HG03521 (cell line): ENCODE data around the gene VOPP1.
"Not testable (repeated sequence)": the region's sequence is repeated elsewhere in the genome, so short reads cannot be mapped to it uniquely, and the experiment has no call there.

ENCODE experiments used
- ATAC-seq: cut with Tn5 transposase; IDR thresholded peaks from one replicate; pipeline ENCODE4 v1.9.1; 2021; ENCODE audit warnings: mild to moderate bottlenecking, moderate library complexity; ENCODE audit not compliant: unreplicated experiment

Gene VOPP1

GRCh38 chr7:55471594-55471993 is 100.7 kb downstream of the VOPP1 start:
- not testable (repeated sequence) for ATAC-seq

GRCh38 chr7:55470261-55470660 is 102.0 kb downstream of the VOPP1 start:
- no peak for ATAC-seq

DNA sequence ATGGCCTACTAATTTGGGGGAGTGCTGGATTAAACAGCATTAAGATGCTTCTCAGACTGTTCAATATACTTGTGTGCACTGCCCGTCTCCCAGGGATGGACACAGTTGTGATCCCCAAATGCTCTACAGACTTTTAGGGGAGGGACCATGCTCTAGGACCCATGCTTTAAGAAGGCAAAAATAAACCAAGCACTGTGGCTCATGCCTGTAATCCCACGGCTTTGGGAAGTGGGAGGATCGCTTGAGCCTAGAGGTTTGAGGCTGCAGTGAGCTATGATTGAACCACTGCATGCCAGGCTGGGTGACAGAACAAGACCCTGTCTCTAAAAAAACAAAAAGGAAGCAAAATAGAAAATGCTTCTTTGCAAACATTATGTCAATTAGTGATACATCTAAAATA is 102.6 kb downstream of the VOPP1 start:
- no peak for ATAC-seq

GRCh38 chr7:55469271-55469681 is 103.0 kb downstream of the VOPP1 start:
- ATAC-seq: no peak

DNA sequence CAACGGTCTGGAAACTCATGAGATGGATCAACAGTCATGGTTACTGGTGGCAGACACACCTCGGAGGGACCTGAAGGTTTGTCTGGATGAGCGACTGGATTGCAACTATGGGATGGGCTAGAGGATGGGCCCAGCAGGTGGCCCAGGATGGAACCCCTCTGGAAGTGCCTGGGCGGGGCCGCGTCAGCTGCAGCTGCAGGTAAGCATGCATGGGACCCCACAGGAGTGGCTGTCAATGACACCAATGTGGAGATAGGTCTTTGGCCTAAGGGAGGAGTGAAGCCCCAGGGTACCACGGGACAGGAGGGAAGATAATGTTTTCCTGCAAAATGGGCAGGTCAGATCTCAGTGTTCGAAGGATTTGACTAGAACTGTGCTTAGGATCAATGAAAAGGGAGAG is 103.8 kb downstream of the VOPP1 start:
- ATAC-seq: no peak

DNA sequence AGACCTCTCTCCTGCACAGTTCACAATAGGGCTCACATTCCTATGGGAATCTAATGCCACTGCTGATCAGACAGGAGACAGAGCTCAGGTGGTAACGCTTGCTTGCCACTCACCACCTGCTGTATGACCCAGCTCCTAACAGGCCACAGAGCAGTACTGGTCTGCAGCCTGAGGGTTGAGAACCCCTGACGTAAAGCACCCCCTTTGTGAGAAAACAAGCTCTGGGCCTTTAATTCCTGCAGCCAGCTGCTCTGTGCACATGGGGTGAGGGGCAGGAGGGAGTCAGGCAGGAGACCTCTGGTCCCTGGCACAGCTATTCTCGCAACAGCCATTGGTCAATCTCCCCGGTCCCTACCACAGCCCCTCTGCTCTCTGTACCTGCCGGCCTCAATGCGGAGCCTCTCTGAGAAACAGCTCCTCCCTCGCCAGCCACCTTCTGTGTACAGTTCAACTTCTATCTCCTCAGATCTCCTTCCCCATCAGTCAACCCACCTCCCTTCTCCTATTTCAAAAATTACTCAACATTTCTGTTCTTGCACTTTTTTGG is 105.2 kb downstream of the VOPP1 start:
- no peak for ATAC-seq

DNA sequence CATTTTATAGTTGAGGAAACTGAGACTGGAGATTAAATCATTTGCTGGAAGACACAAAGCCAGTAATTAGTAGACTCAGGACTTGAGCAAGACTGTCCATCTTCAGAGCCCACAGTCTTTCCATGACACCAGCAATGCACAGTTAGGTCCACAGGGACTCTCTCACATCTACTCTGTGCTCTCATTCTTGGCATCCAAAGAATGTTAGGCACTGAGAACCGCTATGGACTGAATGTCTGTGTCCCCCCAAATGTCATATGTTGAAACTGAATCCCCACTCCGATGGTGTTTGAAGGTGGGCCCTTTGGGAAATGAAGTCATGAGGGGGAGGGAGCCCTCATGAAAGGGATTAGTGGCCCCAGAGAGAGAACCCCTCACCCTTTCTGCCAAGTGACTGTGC is 106.6 kb downstream of the VOPP1 start:
- no peak for ATAC-seq

DNA sequence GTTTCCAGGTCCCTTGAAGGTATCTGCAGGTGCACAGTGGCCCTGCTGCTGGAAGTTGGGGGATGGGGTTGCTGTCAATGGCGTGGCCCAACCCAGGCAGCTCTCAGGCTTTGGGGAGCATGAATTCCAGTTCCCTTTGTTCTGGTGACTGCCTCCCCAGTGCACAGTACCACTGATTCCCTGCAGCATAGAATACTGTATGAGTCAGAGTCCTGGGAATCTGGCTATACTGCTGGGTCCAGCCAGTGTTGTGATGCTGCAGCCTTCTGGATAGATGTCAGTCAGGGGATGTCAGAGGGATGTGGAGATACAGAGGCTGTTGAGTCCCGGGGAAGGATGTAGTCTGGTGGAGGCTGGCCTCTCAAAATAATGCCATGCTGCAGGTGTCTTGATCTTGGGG is 107.9 kb downstream of the VOPP1 start:
- ATAC-seq: no peak

DNA sequence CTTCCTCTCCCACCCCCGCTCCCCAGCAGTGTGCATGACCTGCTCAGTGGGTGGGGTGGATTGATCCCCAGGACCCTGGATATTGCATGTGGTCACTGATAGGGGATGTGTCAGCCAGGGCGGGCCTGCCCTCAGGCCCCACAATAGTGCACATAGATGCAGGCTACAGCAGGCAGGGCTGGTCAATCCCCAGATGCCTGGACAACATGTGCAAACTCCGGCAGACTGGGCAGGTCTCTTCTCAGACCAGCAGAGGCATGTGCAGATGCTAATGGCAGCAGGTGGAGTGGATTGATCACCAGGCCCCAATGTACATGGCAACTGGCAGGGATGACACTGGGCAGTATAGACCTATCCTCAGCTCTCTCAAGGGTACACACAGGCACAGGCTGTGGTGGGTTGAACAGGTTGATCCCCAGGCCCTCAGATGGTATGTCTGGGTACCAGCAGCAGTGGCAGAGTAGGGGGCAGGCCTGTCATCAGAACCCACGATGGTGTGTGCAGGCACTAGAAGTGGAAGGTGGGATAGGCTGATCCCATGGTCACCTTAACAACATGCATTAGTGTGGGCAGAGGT is 108.5 kb downstream of the VOPP1 start:
- ATAC-seq: no peak

GRCh38 chr7:55458351-55458750 is 114.0 kb downstream of the VOPP1 start:
- ATAC-seq: no peak

- no peak for ATAC-seq
Observed at GRCh38 chr7:55457801-55458200, 114.5 kb downstream of the VOPP1 start.

DNA sequence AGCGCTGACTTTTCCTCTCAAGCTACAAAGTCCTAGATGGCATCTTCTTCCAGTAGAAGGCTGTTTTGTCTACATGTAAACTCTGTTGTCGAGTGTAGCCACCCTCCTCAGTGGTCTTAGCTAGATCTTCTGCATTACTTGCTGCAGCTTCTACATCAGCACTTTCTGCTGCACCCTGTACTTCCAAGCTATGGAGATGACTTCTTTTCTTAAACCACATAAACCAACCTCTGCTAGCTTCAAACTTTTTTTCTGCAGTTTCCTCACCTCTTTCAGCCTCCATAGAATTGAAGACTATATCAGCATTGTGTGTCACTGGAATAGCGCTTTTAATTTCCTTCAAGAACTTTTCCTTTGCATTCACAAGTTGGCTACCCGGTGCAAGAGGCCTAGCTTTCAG is 119.3 kb downstream of the VOPP1 start:
- no peak for ATAC-seq

- ATAC-seq: no peak
Observed at GRCh38 chr7:55449992-55450535, 122.2 kb downstream of the VOPP1 start.

GRCh38 chr7:55449205-55449991 is 122.9 kb downstream of the VOPP1 start:
- no peak for ATAC-seq

- ATAC-seq: no peak
Observed at GRCh38 chr7:55448526-55448925, 123.8 kb downstream of the VOPP1 start.

- no peak for ATAC-seq
Observed at GRCh38 chr7:55444786-55445185, 127.5 kb downstream of the VOPP1 start.

DNA sequence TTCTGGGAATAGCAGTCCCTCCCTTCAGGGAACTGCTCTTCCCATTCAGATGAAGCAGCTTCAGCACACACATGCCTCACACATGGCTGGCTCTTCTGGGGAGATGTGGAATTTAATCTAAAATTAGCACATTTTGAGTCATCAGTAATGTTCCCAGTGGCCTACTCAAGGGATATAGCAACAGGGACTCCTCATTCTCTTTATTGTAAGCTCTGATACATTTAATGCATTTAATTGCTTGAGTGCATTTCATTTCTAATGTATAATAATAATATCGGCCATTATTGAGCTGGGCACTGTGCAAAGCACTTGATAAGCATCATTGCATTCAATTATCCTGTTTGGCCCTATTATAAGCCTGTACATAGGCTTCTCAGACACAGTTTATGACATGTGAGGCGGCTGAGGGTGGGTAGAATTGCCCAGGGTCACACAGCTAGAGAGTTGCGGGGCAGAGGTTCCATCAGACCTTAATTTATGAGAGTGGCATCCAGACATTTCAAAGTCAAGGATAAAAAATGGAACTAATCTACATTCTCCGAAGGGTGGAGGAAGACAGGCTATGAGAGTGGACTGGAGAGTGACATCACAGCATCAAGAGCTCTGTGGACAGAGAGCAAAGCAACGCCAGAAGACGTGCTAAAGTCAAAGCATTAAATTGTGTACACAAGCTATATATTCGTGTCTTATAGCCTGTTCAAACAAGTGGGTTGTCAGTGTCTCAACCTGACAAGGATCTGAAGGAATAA is 130.4 kb downstream of the VOPP1 start:
- ATAC-seq: no peak

DNA sequence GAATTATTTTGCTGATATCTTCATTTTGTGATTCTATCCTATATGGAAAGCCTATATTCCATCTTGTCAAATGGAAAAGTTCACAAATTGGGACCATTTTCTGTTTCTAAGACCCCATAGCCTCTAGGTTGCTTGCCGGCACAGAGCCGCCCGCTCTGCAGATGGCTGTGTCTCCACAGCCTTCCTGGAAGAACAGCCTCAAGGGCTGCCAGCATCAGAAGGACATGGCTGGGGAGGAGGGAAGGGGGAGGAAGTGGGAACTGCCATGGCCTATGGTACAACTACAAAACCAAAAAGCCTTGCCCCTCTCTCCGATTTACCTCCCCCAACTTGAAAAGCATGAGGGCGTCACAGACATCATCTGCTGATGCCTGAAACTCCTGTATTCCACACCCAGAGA is 131.3 kb downstream of the VOPP1 start:
- ATAC-seq: no peak

DNA sequence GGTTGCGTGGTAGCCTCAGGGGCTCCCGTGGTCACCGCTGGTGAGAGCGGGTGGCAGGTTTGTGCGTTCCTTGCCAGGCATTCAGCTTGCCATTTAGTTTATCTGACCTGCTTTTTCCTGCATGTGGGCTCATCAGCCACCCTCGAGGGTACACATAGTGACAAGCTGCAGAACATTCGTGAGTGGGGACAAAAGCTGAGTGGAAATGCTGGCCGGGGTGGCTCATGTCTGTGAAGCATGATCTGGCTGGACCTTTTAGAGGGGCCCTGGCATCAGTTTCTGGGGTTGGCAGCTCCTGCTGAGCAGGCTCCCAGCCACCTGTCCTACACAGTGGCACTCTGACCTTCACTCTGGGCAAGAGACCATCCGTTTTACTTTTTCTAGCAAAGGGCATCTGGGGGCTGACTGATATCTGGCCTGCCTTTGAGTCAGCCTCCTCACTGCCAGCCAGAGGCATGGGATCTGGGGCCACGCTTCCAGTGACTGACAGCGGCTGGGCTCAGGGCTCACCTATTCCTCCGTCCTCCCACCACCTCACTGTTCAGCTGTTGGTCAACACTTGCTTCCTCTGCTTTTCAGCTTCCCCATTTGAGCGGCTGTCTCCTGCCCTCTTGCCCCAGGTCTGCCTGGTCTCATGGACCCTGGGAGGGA is 132.1 kb downstream of the VOPP1 start:
- ATAC-seq: no peak

- ATAC-seq: no peak
Observed at GRCh38 chr7:55439627-55440026, 132.7 kb downstream of the VOPP1 start.
